ENCODE data around the gene PIGQ.

- TF ChIP-seq EZH2phosphoT487 (conservative IDR thresholded peaks at IDR 0.05; ENCODE audit: low read length) (no peak), CTCF (IDR thresholded peaks at IDR 0.05; ENCODE audit: insufficient read depth, low read length, poor library complexity, severe bottlenecking) (no peak)
These were observed 39.5 kb downstream of the PIGQ start for GRCh38 chr16:609316-609715.
